Vagina (tissue), 2 donors: ENCODE results near the gene SLC23A2. TPM values are rescaled to one million over a fixed set of nuclear protein-coding genes. Genes with fewer than 3 reads are reported as not detected.

Source experiments
- DNase-seq, 2 donors: peaks; one replicate each; pipeline ENCODE4 v3.0.0-alpha.2; 2017; ENCODE audit errors: extremely low spot score in 2 of 2
- H3K27ac ChIP-seq: fragments of 200-600 bp; sonication (generic); one replicate; pipeline ENCODE4 v1.5.1; 2019
- H3K27me3 ChIP-seq: fragments of 200-600 bp; sonication (generic); one replicate; pipeline ENCODE4 v1.5.1; 2019
- H3K36me3 ChIP-seq, 2 donors: fragments of 200-600 bp; sonication (generic); one replicate each; pipeline ENCODE4 v1.5.1; 2017 to 2019
- H3K4me1 ChIP-seq: fragments of 200-600 bp; sonication (generic); one replicate; pipeline ENCODE4 v1.5.1; 2019
- H3K4me3 ChIP-seq, 2 donors: fragments of 200-600 bp; sonication (generic); 1 replicate in 1 of 2; 2 replicates in 1 of 2; pipeline ENCODE4 v1.5.1; 2016 to 2019
- H3K9me3 ChIP-seq: fragments of 200-600 bp; sonication (generic); one replicate; pipeline ENCODE4 v1.5.1; 2019
- POLR2A ChIP-seq, 2 donors: fragments of 450-650 bp; IDR thresholded peaks; one replicate each; pipeline ENCODE4 v1.6.1; 2017; ENCODE audit warnings: antibody characterized with exemption in 2 of 2, mild to moderate bottlenecking in 2 of 2, moderate library complexity in 2 of 2
- POLR2AphosphoS5 ChIP-seq, 2 donors: sonication (generic); formaldehyde crosslinking; IDR thresholded peaks; one replicate each; pipeline ENCODE4 v1.9.0; 2017; ENCODE audit warnings: antibody characterized with exemption in 2 of 2, mild to moderate bottlenecking in 2 of 2, low read depth in 1 of 2; ENCODE audit not compliant: insufficient read depth in 1 of 2
- intact Hi-C: fragments of 100-400 bp; cut with DNase I; formaldehyde crosslinking; loops from one replicate; pipeline ENCODE4 v1.15.1; 2023
- total RNA-seq: library from RNA; depleted of rRNA; stranded (reverse); fragments of >200 nt; gene quantifications from one replicate; pipeline ENCODE4 v1.2.3, GENCODE V29; 2016
- TF ChIP-seq, protein P1 (sequence below), 3 experiments: fragments of 450-650 bp in 2 of 3; fragments of 200-600 bp in 1 of 3; sonication (generic) in 1 of 3; IDR thresholded peaks; one replicate each; pipeline ENCODE4 v1.5.1; 2017 to 2019; ENCODE audit warnings: antibody characterized with exemption in 3 of 3, mild to moderate bottlenecking in 2 of 3, moderate library complexity in 2 of 3

Gene SLC23A2
- total RNA-seq, 1 donor from 2014 or later: 14.7 TPM

DNA sequence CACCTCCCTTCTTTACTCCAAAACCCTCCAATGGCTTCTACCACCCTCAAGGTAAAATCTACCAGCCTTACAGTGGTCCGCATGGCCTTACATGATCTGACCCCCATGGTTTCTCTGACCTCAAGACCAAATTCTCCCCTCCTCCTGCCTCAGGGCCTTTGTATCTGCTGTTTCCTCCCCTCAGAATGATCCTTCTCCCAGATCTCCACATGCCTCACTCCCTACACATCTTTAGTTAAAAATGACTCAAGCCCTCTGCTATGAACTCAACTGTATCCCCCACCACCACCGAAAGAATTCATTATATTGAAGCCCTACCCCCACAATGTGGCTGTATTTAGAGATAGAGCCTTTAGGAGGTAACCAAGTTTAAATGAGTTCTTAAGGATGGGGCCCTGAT is 4.1 kb downstream of the SLC23A2 start:
- no peak overlapping the region for H3K4me3 ChIP-seq
- intact Hi-C loops: no loop called here

DNA sequence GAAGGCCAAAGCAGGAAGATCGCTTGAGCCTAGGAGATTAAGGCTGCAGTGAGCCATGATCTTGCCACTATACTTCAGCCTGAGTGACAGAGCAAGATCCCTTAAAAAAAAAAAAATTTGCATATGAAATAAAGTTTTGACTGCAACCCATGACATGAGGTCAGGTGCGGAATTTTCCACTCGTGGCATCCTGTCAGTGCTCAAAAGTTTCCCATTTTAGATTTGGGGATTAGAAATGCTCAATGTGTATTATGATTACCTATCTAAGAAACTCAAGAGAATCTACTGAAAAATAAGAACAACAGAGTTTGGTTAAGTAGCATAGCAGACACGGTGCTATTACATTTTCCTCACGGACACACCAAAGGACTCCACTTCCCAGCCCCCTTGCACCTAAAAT is 11.7 kb downstream of the SLC23A2 start:
- H3K36me3 ChIP-seq: no peaks in the 10 kb centered on the region
- H3K4me1 ChIP-seq: peaks cover 5% of the 10 kb centered on the region
- intact Hi-C loops: no loop called here
- no peak overlapping the region for H3K27ac ChIP-seq
- H3K4me3 ChIP-seq: no peak overlapping the region
- no peak for DNase-seq
- H3K9me3 ChIP-seq: no peaks in the 10 kb centered on the region
- no peaks in the 10 kb centered on the region for H3K27me3 ChIP-seq
- TF ChIP-seq, protein P1, sequence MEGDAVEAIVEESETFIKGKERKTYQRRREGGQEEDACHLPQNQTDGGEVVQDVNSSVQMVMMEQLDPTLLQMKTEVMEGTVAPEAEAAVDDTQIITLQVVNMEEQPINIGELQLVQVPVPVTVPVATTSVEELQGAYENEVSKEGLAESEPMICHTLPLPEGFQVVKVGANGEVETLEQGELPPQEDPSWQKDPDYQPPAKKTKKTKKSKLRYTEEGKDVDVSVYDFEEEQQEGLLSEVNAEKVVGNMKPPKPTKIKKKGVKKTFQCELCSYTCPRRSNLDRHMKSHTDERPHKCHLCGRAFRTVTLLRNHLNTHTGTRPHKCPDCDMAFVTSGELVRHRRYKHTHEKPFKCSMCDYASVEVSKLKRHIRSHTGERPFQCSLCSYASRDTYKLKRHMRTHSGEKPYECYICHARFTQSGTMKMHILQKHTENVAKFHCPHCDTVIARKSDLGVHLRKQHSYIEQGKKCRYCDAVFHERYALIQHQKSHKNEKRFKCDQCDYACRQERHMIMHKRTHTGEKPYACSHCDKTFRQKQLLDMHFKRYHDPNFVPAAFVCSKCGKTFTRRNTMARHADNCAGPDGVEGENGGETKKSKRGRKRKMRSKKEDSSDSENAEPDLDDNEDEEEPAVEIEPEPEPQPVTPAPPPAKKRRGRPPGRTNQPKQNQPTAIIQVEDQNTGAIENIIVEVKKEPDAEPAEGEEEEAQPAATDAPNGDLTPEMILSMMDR (IDR thresholded peaks at IDR 0.05): no peak
- TF ChIP-seq POLR2A (IDR thresholded peaks at IDR 0.05) (no peak), POLR2AphosphoS5 (IDR thresholded peaks at IDR 0.05; ENCODE audit: insufficient read depth in 1 of 2, low read depth in 1 of 2) (no peak)

More for the DNA sequence above, 4.1 kb downstream of the SLC23A2 start:
- no peak for DNase-seq
- Histone ChIP-seq H3K4me1 (peaks cover 16% of the 10 kb centered on the region), H3K27me3 (no peaks in the 10 kb centered on the region), H3K36me3 (no peaks in the 10 kb centered on the region), H3K9me3 (no peaks in the 10 kb centered on the region), H3K27ac (no peak overlapping the region)
- TF ChIP-seq, protein P1 (IDR thresholded peaks at IDR 0.05): no peak
- TF ChIP-seq POLR2A (IDR thresholded peaks at IDR 0.05): no peak
- TF ChIP-seq POLR2AphosphoS5 (IDR thresholded peaks at IDR 0.05; ENCODE audit: insufficient read depth in 1 of 2, low read depth in 1 of 2): no peak

DNA sequence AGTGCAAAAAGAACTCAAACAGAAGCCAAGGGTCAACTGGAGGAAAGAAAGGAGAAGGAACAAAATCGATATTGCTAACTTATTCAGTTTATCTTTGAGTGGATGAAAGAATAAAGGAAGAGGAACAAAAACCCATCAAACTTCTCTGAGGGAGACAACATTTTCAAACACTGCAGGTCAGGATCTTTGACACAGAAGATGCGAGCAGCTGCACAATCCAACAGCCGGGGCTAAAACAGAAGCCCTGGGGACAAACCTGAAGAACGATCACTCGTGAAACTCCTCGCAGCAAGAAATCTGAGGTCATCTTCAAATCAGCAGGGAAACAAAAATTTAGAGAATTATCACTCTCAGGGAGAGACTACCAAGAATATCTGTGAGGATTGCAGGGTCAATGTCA is 14.2 kb downstream of the SLC23A2 start:
- TF ChIP-seq POLR2AphosphoS5 (IDR thresholded peaks at IDR 0.05; ENCODE audit: insufficient read depth in 1 of 2, low read depth in 1 of 2) (no peak), POLR2A (IDR thresholded peaks at IDR 0.05) (no peak)
- TF ChIP-seq, protein P1 (IDR thresholded peaks at IDR 0.05): no peak
- DNase-seq: no peak
- no peaks in the 10 kb centered on the region for H3K9me3 ChIP-seq

DNA sequence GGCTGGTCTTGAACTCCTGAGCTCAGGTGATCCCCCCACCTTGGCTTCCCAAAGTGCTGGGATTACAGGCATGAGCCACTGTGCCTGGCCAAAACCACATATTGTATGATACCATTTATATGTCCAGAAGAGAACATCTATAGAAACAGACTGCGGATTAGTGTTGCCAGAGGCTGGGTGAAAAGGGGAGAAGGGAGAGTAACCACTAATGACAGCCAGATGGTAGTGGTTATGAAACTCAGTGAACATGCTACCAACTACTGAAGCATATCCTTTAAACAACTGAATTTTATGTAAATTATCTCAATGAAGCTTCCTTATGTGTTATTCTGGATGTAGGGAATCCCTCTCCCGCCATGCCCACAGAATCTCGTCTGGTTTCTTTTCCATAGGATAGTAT is 15.7 kb downstream of the SLC23A2 start:
- H3K4me3 ChIP-seq: no peak overlapping the region
- no peaks in the 10 kb centered on the region for H3K9me3 ChIP-seq
- peaks cover 5% of the 10 kb centered on the region for H3K4me1 ChIP-seq
- intact Hi-C loops: no loop called here
- no peak overlapping the region for H3K27ac ChIP-seq
- H3K36me3 ChIP-seq: no peaks in the 10 kb centered on the region
- TF ChIP-seq, protein P1 (IDR thresholded peaks at IDR 0.05): no peak
- no peak for DNase-seq
- H3K27me3 ChIP-seq: no peaks in the 10 kb centered on the region

More for the DNA sequence above, 14.2 kb downstream of the SLC23A2 start:
- Histone ChIP-seq H3K27ac (no peak overlapping the region), H3K4me3 (no peak overlapping the region), H3K4me1 (peaks cover 5% of the 10 kb centered on the region), H3K36me3 (no peaks in the 10 kb centered on the region), H3K27me3 (no peaks in the 10 kb centered on the region)
- intact Hi-C loops: no loop called here

DNA sequence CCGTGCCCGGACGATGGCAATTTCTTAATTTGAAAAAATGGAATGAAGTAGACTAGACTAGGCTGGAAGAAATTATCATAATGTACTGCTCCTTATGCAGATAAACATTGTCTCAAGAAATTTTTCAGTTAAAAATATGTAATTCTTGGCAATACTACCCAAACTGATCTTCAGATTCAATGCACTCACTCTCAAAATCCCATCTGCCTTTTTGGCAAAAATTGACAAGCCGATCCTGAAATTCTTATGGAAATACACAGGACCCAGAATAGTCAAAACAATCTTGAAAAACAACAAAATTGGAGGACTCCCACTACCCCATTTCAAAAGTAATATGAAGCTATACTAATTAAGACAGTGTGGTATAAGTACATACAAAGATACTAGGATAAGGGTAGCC is 19.0 kb downstream of the SLC23A2 start:
- TF ChIP-seq, protein P1 (IDR thresholded peaks at IDR 0.05): no peak
- TF ChIP-seq POLR2AphosphoS5 (IDR thresholded peaks at IDR 0.05; ENCODE audit: insufficient read depth in 1 of 2, low read depth in 1 of 2) (no peak), POLR2A (IDR thresholded peaks at IDR 0.05) (no peak)
- Histone ChIP-seq H3K9me3 (no peaks in the 10 kb centered on the region), H3K27ac (no peak overlapping the region), H3K36me3 (no peaks in the 10 kb centered on the region), H3K4me1 (peaks cover 15% of the 10 kb centered on the region), H3K27me3 (no peaks in the 10 kb centered on the region), H3K4me3 (no peak overlapping the region)
- no peak for DNase-seq
- intact Hi-C loops: no loop called here
